DLD1 (cell line): Measurements from ENCODE around the gene MS4A12.
"Not testable (repeated sequence)": the region's sequence is repeated elsewhere in the genome, so short reads cannot be mapped to it uniquely, and the experiment has no call there.

ENCODE experiments used
- in situ Hi-C: cut with HindIII; loops from 2 replicates; pipeline ENCODE4 v1.10.0; 2017; ENCODE audit warnings: low sequenced_read_pairs

Gene MS4A12

DNA sequence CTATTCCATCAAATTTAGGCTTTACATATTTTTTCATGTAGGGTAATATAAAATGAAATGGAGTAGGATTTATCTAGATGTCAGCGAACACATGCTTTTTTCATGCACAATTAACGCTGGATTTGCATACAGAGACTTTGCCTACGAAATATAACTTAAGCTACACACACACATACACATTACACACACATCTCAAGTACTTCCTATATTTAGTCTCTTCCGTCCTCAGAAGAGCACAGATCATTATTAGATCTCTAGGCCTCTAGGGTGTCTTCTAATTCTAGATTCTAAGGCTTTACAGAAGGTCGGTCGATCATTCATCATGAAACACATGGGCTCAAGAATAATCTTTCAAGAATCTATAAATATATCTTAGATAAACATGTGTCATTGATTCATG, 18.8 kb downstream of the MS4A12 start:
- in situ Hi-C loops: no loop called here

- in situ Hi-C loops: no loop called here
Measured at GRCh38 chr11:60512651-60513225, 20.2 kb downstream of the MS4A12 start.

GRCh38 chr11:60513496-60514460, 21.2 kb downstream of the MS4A12 start:
- in situ Hi-C loops: no loop called here

GRCh38 chr11:60515144-60515855, 22.7 kb downstream of the MS4A12 start, which contains the start of gene MS4A13:
Gene MS4A13 (plus strand): TSS chr11:60515392. CDS start chr11:60518084, 2,692 bp downstream.
- in situ Hi-C loops: no loop called here

- in situ Hi-C loops: no loop called here
Measured at GRCh38 chr11:60528465-60528864, 35.9 kb downstream of the MS4A12 start.

- in situ Hi-C loops: no loop called here
Measured at GRCh38 chr11:60528934-60529333, 36.4 kb downstream of the MS4A12 start.

- in situ Hi-C loops: no loop called here
Measured at GRCh38 chr11:60530454-60531100, 38.0 kb downstream of the MS4A12 start.

GRCh38 chr11:60532383-60532782, 39.8 kb downstream of the MS4A12 start:
- in situ Hi-C loops: not testable (repeated sequence)

- in situ Hi-C loops: not testable (repeated sequence)
Measured at GRCh38 chr11:60538627-60539026, 46.0 kb downstream of the MS4A12 start.

GRCh38 chr11:60544077-60544476, 51.5 kb downstream of the MS4A12 start:
- in situ Hi-C loops: no loop called here
